HG02938 (cell line): Measurements from ENCODE around the gene MYO9B.

Experiments used
- ATAC-seq: cut with Tn5 transposase; IDR thresholded peaks from one replicate; pipeline ENCODE4 v1.9.1; 2021; ENCODE audit warnings: mild to moderate bottlenecking, moderate library complexity; ENCODE audit not compliant: unreplicated experiment

Gene MYO9B

DNA sequence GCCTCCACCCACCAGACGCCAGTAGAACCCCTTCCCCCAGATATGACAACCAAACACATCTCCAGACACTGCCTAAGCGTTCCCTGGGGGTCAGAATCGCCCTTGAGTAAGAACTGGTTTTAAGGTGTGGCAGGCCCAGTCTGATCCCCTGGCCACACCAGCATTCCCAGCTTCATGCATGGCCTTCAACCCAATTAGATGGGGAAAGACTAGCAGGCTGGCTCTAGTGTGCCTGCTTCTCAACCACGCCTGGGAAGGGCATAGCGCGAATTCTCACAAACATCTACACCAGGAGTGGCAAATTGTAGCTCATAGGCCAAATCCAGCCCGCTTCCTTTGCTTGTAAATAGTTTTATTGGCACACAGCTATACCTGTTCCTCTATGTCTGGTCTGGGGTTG is 13.9 kb upstream of the MYO9B start:
- ATAC-seq = no peak

DNA sequence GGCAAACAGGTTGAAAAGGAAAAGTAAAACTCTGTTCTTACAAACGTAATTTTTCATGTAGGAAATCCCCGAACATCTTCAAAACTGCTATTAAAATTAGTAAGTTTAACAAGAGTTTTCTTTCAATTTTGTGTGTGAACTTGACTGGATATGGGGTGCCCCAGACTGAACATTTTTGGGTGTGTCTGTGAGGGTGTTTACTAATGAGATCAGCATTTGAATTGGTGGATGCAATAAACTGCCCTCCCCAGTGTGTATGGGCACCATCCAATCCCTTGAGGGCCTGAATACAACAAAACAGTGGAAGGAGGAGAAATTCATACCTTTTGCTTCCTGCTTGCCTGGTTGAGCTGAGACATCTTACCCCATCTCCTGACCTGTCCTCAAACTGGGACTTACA is 12.1 kb upstream of the MYO9B start:
- no peak for ATAC-seq

DNA sequence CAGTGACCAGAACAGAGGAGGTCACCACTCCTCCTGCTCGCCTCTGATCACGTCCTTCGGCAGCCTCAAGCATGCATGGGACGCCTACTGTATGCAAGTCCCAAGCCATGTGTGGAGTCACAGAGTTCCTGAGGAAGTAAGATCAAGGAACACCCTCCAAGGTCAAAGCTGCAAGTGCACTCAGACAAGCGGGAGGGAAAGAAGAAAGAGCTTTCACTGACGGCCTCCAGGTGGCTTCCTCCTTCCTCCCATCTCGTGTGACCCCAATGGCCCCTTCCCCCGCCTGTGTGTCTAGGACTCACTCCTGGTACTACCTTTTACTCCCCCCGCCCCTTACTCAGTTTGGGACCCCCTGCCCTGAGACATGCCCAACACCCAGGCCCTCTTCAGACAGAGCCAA is 6.4 kb upstream of the MYO9B start:
- no peak for ATAC-seq

DNA sequence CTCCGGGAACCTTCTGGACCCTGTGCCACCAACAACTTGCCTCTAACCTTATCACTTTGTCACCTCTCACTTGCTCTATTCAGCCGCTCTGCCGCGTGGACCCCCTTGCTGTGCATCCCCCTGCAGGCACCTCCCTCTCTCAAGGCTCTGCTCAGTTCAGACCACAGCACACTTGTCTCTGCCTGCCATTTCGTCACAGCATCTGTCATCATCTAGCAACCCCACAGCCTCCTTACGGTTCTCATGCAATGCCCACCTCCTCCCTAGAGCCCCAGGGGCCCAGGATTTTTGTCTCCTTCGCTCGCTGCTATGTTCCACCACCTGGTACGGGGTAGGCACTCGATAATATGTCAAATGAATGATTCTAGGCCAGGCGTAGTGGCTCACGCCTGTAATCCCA is 5.2 kb upstream of the MYO9B start:
- no peak for ATAC-seq

GRCh38 chr19:17070912-17071311 is 4.7 kb upstream of the MYO9B start:
- no peak for ATAC-seq

- no peak for ATAC-seq
Measured at GRCh38 chr19:17073869-17074633, 1.5 kb upstream of the MYO9B start.

GRCh38 chr19:17074634-17075034 is 943 bp upstream of the MYO9B start:
- ATAC-seq = no peak

DNA sequence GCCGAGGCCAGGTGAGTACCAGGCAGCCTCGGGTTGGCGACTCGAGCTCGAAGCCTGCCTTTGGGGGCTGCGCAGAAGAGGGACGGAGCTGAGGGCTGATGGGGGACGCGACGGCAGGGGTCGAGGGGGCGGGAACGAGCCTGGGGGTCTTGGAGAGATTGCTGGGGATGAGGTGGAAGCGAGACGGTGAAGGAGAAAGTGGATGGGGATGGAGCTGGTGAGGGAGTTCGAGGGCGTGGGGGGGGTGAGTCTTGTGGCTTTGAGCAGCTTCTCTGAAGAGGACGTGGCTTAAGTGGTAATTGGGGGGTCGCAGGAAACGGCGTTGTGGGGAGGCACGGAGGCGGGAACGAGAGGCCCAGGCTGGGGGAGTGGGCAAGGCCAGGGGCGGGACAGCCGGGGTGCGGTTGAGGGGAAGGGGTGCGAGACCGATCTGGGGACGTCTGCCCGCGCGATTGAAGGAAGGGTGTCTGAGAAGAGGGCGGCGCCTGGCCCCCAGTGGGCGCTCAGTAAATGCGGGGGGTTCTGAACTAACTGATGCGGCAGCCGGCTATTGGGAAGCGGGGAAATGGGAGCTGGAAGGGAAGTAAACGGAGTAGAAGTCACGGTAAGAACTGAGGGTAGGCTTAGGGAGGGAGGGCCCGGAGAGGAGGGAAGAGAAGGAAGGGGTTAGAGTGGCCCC is 426 bp downstream of the MYO9B start:
- no peak for ATAC-seq

DNA sequence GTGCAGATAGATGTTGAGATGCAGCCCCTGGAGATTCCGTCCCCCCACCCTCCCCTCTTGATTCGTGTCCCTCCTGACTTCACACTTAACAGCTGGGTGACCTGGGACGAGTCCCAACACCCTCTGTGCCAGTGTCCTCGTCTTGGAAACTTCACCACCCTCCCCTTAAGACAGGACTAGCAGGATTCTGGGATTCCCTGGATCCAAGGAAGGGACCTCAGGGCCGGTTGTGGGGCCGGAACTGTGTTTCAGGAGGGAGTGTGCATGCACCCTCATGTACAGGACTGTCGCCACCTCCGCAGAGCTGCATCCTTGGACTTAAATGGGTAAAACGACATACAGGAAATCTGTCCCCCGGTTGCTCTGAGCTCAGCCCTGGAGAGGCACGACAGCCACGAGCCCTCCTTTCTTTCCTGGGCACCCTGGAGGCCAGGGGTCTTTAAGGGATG is 990 bp downstream of the MYO9B start:
- ATAC-seq = no peak

GRCh38 chr19:17077447-17078028 is 2.0 kb downstream of the MYO9B start:
- ATAC-seq = no peak

DNA sequence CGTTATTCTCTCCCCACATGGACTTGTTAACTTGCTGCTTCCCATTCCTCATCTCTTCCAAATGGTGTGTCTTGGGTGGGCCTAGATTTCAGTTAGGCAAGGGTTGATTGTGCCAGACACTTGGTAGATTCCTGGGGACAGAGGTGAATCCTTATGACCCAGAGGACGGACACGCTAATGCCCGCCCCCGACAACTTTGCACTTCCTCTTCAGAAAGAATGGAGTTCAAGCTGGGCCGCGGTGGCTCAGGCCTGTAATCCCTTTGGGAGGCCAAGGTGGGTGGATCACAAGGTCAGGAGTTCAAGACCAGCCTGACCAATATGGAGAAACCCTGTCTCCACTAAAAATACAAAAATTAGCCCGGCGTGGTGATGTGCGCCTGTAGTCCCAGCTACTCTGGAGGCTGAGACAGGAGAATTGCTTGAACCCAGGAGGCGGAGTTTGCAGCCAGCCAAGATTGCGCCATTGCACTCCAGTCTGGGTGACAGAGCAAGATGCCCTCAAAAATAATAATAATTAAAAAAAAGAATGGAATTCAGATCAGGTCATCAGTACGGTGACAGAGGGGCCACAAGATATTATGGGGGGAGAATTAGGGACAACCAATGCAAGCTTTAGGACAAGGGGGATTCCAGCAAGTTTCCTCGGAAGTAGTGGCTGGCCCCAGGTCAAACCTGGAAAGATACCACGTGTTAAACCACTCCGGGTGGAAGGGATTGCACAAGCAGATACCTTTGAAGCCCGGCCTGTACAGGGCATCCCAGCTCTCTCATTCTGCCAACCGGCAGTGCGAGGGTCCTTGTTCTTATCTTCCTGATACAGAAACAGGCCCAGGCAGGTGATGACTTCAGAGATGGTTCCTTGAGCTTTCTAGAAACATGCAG is 2.7 kb downstream of the MYO9B start:
- ATAC-seq = no peak

- ATAC-seq = no peak
Measured at GRCh38 chr19:17078920-17079709, 3.5 kb downstream of the MYO9B start.

- peak; percentile 31 for ATAC-seq
Measured at GRCh38 chr19:17079710-17080439, 4.3 kb downstream of the MYO9B start.

- no peak for ATAC-seq
Measured at GRCh38 chr19:17080440-17080801, 4.8 kb downstream of the MYO9B start.

GRCh38 chr19:17081672-17082630 is 6.4 kb downstream of the MYO9B start:
- no peak for ATAC-seq

- ATAC-seq = no peak
Measured at GRCh38 chr19:17086120-17086519, 10.5 kb downstream of the MYO9B start.

GRCh38 chr19:17086834-17087233 is 11.3 kb downstream of the MYO9B start:
- ATAC-seq = no peak

DNA sequence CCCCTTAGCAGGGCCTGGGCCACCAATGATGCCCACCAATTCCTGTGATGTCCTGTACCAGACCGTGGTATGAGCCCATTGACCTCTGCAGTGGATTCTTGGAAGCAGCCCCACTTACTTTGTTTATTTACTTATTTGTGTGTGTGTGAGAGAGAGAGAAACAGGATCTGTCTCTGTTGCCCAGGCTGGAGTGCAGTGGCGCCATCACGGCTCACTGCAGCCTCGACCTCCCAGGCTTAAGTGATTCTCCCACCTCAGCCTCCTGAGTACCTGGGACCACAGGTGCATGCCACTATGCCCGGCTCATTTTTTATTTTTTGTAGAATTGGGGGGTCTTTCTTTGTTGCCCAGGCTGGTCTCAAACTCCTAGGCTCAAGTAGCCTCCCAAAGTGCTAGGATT is 13.0 kb downstream of the MYO9B start:
- no peak for ATAC-seq

DNA sequence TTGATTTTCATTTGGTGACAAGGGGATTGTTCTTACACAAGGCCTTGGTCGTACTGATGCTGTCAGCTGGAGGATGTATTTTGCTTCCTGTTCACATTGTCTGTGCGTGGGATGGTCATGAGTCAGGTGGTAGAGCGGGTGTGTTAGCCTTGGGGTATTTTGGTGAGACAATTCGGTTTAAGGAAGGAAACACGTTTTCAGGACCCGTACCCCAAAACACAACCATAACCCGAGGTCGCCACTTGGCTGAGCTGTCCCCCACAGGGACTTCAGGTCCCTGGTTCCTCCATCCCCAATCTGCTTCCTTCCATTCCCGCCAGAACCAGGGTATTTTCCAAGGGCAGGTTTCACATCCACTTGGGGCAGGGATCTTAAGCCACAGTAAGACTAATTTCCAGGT is 15.0 kb downstream of the MYO9B start:
- ATAC-seq = no peak
